Rectal smooth muscle tissue (tissue), 1 donor: Measurements from ENCODE around the gene THADA.
A peak's percentile ranks its signal among the peaks of the same experiment; 100 is the strongest.

Experiments used
- H3K27ac ChIP-seq: one replicate; pipeline ENCODE4 v1.7.0; 2013; ENCODE audit warnings: low read depth, low read length, inconsistent platforms
- H3K27me3 ChIP-seq: one replicate; pipeline ENCODE4 v1.7.0; 2013; ENCODE audit warnings: low read length; ENCODE audit not compliant: control insufficient read depth, insufficient read depth
- H3K36me3 ChIP-seq: one replicate; pipeline ENCODE4 v1.7.0; 2013; ENCODE audit warnings: low read length; ENCODE audit not compliant: control insufficient read depth, insufficient read depth
- H3K4me1 ChIP-seq: one replicate; pipeline ENCODE4 v1.7.0; 2013; ENCODE audit warnings: low read length; ENCODE audit not compliant: control insufficient read depth, insufficient read depth
- H3K4me3 ChIP-seq: one replicate; pipeline ENCODE4 v1.7.0; 2013; ENCODE audit warnings: low read length
- H3K9ac ChIP-seq: one replicate; pipeline ENCODE4 v1.7.0; 2013; ENCODE audit warnings: low read length

Gene THADA

DNA sequence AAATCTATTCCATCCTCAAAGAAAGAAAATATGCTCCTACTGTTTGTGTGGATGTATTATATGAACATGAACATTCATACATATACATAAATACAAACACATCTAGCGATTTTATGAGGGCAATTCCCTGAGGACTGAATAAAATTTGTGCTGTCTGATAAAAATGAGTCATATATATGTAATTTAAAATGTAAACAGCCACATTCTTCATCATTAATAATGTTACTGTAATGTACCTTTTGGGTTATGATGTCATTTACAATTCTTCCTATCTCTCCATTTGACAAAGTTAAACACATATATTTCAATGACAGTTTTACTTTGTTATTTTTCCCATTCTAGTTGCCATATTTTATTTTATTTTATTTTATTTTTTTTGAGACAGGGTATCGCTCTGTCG lies 278.2 kb downstream of the THADA start:
- Histone ChIP-seq H3K27ac (no peak overlapping the region), H3K4me3 (no peak overlapping the region)

DNA sequence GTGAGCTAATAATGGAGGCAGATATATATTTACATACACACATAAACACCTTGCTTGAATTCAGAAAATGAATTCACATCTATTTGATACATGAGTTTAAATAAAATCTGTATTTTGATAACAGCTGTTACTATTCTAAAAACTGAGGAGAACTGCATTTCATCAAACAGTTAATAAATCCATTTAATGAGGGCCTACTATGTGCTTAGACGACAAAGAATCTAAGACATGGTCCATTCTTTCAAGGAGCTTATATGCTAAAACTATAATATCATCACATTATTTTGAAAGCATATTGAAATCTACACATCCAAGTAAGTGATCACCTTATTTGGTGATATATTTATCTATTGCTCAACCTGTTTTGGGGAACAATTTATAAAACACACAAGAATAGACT lies 278.6 kb downstream of the THADA start:
- H3K9ac ChIP-seq = no peak overlapping the region
- H3K27ac ChIP-seq = no peak overlapping the region
- H3K36me3 ChIP-seq = no peaks in the 10 kb centered on the region
- peaks cover 17% of the 10 kb centered on the region for H3K4me1 ChIP-seq
- no peaks in the 10 kb centered on the region for H3K27me3 ChIP-seq
- no peak overlapping the region for H3K4me3 ChIP-seq

More for the DNA sequence above, 278.2 kb downstream of the THADA start:
- H3K36me3 ChIP-seq = no peaks in the 10 kb centered on the region
- no peaks in the 10 kb centered on the region for H3K27me3 ChIP-seq
- no peak overlapping the region for H3K9ac ChIP-seq
- peaks cover 12% of the 10 kb centered on the region for H3K4me1 ChIP-seq

DNA sequence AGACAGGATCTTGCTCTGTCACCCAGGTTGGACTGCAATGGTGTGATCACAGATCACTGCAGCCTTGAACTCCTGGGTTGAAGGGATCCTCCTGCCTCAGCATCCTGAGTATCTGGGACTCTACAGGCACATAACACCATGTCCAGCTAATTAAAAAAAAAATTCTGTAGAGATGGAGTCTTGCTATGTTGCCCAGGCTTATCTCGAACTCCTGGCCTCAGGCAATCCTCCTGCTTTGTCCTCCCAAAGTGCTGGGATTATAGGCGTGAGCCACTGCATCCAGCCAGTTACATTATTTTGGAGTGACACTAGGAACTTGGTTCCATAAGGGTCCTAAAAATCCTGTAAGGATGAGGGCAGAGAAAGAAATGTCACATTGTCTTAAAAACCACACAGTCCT lies 280.4 kb downstream of the THADA start:
- no peaks in the 10 kb centered on the region for H3K36me3 ChIP-seq
- no peak overlapping the region for H3K9ac ChIP-seq
- no peak overlapping the region for H3K27ac ChIP-seq
- no peaks in the 10 kb centered on the region for H3K27me3 ChIP-seq
- H3K4me3 ChIP-seq = no peak overlapping the region
- peaks cover 18% of the 10 kb centered on the region for H3K4me1 ChIP-seq

DNA sequence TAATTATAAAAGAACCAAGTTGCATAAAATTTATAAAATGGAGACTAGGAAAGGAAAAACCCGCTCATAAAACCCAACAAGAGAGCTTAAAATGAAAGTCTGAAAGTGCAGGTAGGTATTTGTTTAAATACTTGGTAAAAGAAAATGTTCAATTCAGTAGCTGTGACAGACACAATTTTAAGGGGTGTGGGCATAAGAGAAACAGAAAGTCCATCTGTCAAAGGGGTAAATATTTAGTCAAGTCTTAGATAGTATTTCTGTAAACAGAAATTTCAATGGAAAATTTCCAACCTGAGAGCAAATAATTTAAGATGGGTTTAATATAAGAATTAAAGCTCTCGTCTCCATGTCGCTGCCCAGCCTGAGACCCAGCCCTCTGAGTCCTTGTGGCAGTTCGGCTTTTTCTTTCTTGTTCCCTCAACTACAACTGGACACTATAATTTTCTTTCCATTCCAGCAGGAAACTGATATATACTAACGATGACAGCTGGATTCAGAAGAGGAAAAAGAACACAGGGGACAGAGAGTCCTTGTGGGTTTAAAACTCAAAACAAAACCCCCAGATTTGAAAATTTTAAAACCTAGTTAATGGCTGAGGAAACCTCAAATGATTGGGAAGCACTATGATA lies 281.4 kb downstream of the THADA start:
- H3K4me1 ChIP-seq = peaks cover 18% of the 10 kb centered on the region
- no peak overlapping the region for H3K27ac ChIP-seq
- H3K36me3 ChIP-seq = no peaks in the 10 kb centered on the region
- no peaks in the 10 kb centered on the region for H3K27me3 ChIP-seq
- H3K4me3 ChIP-seq = no peak overlapping the region
- H3K9ac ChIP-seq = no peak overlapping the region

DNA sequence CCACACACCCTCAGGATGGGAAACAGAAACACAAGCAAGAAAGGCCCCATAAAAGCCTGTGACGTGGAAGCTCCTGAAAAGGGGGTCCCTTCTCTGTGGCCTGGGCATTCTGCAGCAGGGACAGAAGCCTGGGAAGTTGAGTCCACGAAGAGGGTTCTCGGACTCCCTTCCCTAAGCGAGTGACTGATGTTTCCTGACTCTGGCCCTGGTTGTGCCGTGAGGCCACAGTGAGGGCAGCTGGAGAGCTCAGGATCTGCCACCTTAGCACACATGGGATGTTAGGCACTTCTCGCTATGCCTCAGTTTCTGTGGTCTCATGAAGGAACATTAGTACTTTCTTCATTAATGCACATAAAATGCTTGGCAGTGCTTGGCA lies 282.2 kb downstream of the THADA start:
- Histone ChIP-seq H3K9ac (no peak overlapping the region), H3K36me3 (no peaks in the 10 kb centered on the region), H3K4me3 (no peak overlapping the region), H3K27ac (peak overlapping the region; percentile 54), H3K4me1 (peaks cover 18% of the 10 kb centered on the region), H3K27me3 (no peaks in the 10 kb centered on the region)

DNA sequence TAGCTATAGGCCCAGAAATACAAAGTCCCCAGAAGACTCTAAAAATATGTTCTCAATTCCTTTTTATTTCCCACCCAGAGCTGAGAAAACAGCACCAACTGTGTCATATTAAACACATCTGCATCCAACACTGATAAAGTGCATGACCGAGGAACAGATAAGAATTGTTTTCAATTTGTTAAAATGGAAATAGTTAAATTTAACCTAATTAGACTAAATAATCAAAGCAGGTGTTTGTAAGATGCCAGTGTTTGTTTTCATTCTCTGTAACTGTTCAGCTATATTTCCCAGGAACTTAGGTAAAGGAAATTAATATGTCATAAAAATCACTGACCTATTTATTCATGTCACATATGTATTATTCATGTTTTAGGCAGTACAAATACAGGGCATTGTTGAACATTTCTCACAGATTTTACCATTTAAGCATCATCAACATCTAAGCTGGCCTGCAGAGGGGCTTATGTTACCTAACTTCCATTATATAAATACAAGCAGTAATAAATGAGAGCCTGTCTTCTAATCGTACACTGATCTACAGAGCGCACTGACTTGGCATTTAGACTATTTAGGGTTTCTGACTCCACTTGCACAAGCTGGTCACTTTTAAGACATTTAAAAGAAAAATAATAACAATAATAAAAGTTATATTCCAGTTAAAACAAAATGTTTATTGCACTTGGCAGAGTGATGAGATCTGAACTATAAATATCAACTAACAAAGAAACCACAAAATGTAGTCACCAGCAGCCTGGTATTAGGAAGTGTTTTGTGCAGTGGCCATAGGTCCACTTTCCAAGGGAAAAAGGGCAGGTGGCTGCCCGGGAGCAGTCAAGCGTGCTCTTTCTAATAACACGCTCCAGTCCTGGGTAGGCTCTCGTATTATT lies 282.8 kb downstream of the THADA start:
- Histone ChIP-seq H3K4me1 (peaks cover 18% of the 10 kb centered on the region), H3K4me3 (no peak overlapping the region), H3K9ac (no peak overlapping the region), H3K27ac (peak overlapping the region; percentile 54), H3K36me3 (no peaks in the 10 kb centered on the region), H3K27me3 (no peaks in the 10 kb centered on the region)

DNA sequence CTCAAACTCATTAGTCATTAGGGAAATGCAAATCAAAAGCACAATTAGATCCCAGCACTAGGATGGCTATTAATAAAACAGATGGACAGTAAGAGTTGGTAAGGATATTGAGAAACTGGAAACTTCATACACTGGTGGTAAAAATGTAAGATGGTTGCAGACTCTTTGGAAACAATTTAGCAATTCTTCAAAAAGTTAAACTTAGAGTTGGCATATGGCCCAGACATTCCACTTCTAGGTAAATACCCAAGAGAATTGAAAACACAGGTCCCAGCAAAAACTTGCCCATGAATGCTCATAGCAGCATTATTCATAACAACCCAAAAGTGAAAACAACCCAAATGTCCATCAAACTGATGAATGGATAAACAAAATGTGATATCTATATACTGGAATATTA lies 284.6 kb downstream of the THADA start:
- no peaks in the 10 kb centered on the region for H3K36me3 ChIP-seq
- no peak overlapping the region for H3K4me3 ChIP-seq
- no peaks in the 10 kb centered on the region for H3K27me3 ChIP-seq
- H3K4me1 ChIP-seq = peaks cover 18% of the 10 kb centered on the region
- peak overlapping the region; percentile 54 for H3K27ac ChIP-seq
- no peak overlapping the region for H3K9ac ChIP-seq

DNA sequence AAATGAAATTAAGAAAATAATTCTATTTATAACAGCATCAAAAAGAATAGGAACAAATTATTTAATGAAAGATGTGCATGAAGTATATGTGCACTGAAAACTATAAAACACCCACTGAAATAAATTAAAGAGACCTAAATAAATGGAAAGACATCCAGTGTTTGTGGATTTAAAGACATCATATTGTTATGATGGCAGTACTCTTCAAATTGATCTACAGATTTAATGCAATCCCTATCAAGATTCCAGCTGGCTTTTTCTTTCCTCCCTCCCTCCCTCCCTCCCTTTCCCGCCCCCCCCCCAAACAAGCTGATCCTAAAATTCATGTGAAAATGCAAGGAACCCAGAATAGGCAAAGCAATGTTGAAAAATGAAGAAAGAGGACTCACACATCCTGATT lies 285.9 kb downstream of the THADA start:
- peaks cover 23% of the 10 kb centered on the region for H3K4me1 ChIP-seq
- H3K36me3 ChIP-seq = no peaks in the 10 kb centered on the region
- H3K9ac ChIP-seq = no peak overlapping the region
- no peak overlapping the region for H3K27ac ChIP-seq
- H3K27me3 ChIP-seq = no peaks in the 10 kb centered on the region
- H3K4me3 ChIP-seq = no peak overlapping the region

DNA sequence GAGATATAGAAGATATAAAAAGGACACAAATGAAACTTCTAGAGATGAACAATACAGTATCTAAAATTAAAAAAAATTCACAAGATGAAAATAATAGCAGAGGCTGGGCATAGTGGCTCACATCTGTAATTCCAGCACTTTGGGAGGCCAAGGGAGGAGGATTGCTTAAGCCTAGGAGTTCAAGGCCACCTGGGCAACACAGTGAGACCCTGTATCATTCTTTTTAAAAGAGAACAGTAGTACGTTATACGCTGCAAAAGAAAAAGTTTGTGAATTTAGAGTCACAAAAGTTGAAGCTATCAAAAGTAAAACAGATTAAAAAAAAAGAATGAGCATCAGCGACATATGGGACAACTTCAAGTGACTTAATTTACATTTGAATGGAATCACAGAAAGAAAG lies 287.9 kb downstream of the THADA start:
- Histone ChIP-seq H3K4me1 (peaks cover 14% of the 10 kb centered on the region), H3K9ac (no peak overlapping the region), H3K36me3 (no peaks in the 10 kb centered on the region), H3K4me3 (no peak overlapping the region), H3K27me3 (no peaks in the 10 kb centered on the region), H3K27ac (no peak overlapping the region)

DNA sequence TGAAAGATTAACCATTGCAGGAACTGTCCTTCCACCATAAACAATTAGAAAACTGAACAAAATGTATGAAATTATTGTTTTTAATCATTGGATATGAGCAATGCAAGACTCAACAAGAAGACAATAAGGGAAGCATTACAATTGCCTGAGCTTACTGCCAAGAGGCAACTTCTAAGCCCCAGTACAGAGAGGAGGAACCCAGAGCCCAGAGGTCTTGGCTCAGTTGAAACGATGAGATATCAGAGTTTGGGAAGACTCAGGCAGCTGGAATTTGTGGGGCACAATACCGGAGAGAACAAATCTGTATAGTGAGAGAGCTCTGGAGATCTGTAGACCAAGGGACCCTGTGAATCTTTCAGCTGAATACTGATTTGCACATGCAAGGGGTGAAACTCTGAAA lies 288.8 kb downstream of the THADA start:
- H3K4me3 ChIP-seq = no peak overlapping the region
- no peak overlapping the region for H3K9ac ChIP-seq
- H3K36me3 ChIP-seq = no peaks in the 10 kb centered on the region
- H3K4me1 ChIP-seq = peaks cover 9% of the 10 kb centered on the region
- no peaks in the 10 kb centered on the region for H3K27me3 ChIP-seq
- H3K27ac ChIP-seq = no peak overlapping the region

DNA sequence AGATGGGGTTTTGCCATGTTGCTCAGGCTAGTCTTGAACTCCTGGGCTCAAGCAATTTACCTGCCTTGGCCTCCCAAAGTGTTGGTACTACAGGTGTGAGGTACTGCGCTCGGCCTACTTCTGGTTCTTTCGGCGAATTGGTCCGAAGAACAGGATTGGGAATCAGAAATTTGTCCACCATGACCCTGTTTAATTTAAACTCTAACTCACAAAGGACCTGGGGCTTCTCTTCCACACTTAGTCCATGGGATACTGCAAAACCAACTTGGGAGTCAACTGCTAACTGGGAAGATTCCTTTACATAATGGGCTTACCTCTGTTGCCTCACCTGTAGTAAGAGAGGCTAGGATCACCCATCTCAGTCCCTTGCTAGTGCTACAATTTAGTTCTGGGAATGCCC lies 289.6 kb downstream of the THADA start:
- Histone ChIP-seq H3K9ac (no peak overlapping the region), H3K27me3 (no peaks in the 10 kb centered on the region), H3K27ac (peak overlapping the region; percentile 84), H3K4me3 (no peak overlapping the region), H3K36me3 (no peaks in the 10 kb centered on the region), H3K4me1 (peaks cover 11% of the 10 kb centered on the region)

DNA sequence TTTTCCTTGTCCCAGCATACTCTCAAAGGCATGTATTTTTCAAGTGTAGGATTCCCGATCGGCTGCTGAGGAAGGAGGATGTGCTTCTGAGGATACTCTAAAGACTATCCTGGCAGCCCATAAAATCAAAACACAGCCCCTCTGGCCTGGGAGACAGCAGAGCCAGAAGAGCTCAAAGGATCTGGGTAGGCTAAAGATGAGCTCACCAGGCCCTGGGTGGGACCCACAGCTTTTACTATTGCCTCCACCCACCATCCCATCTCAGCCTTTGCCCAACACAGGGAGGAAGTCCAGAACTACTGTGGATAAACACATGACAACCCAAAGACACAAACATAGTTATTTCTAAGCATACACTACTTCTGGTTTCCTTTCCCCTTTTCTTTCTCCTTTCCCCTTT lies 290.3 kb downstream of the THADA start:
- Histone ChIP-seq H3K27me3 (no peaks in the 10 kb centered on the region), H3K27ac (peak overlapping the region; percentile 84), H3K4me1 (peaks cover 17% of the 10 kb centered on the region), H3K36me3 (no peaks in the 10 kb centered on the region), H3K9ac (no peak overlapping the region), H3K4me3 (no peak overlapping the region)

DNA sequence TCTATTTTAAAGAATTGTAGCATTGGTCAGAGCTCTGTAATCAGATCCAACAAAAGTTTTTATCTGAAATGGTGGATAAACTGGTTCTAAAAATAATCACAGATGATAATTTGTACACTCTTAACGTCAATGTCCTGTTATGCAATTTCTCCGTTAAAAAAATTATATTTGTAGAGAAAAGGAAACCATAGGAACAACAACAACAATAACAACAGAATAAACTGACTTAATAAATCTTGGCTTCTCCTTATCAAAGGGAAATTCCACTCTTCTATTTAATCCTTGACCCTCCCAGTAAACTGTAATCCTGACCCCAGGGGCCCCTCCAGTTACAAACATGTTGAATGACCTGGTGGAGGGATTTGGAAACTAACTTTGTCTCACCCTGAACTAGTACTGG lies 290.8 kb downstream of the THADA start:
- Histone ChIP-seq H3K27ac (peak overlapping the region; percentile 84), H3K4me3 (no peak overlapping the region), H3K4me1 (peaks cover 21% of the 10 kb centered on the region), H3K36me3 (no peaks in the 10 kb centered on the region), H3K9ac (no peak overlapping the region), H3K27me3 (no peaks in the 10 kb centered on the region)
